HepG2 (cell line): ENCODE data around the gene TCF19. TPM values are rescaled to one million over a fixed set of nuclear protein-coding genes. Genes with fewer than 3 reads are reported as not detected.

ENCODE experiments used
- ATAC-seq: fragments of 200-7000 bp; cut with Tn5 transposase; 3 replicates; pipeline ENCODE4 v1.9.1; 2020; ENCODE audit warnings: mild to moderate bottlenecking, moderate library complexity
- BruUV-seq: library from RNA; stranded (reverse); fragments of 400-500 nt; replicated peaks from 2 replicates; lab custom pipeline; 2021; lab: Mats Ljungman, UMichigan
- CTCF ChIA-PET: fragments of 300-600 bp; formaldehyde crosslinking; extraction: SDS; loops from one replicate; lab custom pipeline; 2021; ENCODE audit warnings: low total read pairs, inconsistent platforms, low intra/inter-chr PET ratio; lab: Yijun Ruan, JAX
- POLR2A ChIA-PET: fragments of 350-600 bp; sonication (Branson Sonifier 250); formaldehyde crosslinking; loops from one replicate; lab custom pipeline; 2020; ENCODE audit warnings: antibody characterized with exemption, inconsistent platforms; lab: Yijun Ruan, JAX
- DNase-seq: peaks from one replicate; pipeline ENCODE4 v3.0.0-alpha.2; 2015; ENCODE audit warnings: low spot score
- FAIRE-seq: peaks from 3 replicates; lab custom pipeline; 2011; peaks lifted over from hg19 to GRCh38; lab: Jason Lieb, UNC
- H2AFZ ChIP-seq: one replicate; pipeline ENCODE4 v1.6.1; 2011; ENCODE audit warnings: low read length, inconsistent platforms
- H3K27ac ChIP-seq: fragments of 300-600 bp; 3 replicates; pipeline ENCODE4 v1.8.0; 2011; ENCODE audit warnings: mixed run types, mild to moderate bottlenecking, mixed read lengths, low read length, inconsistent platforms; ENCODE audit not compliant: insufficient read depth; ENCODE audit errors: extremely low read length
- H3K27me3 ChIP-seq, 2 experiments: fragments of 200-600 bp in 1 of 2; 2 replicates in 1 of 2; 3 replicates in 1 of 2; pipeline versions ENCODE4 v1.6.0 to v1.8.0; 2011; ENCODE audit warnings: low read length in 2 of 2, mild to moderate bottlenecking in 2 of 2, moderate library complexity in 2 of 2, inconsistent platforms in 1 of 2; ENCODE audit not compliant: insufficient read depth in 2 of 2, control insufficient read depth in 1 of 2
- H3K36me3 ChIP-seq, 2 experiments: fragments of 200-600 bp in 1 of 2; replicated peaks in 1 of 2; 2 replicates in 1 of 2; 3 replicates in 1 of 2; pipeline versions ENCODE4 v1.5.1 to v1.8.0; 2011; ENCODE audit warnings: low read length in 2 of 2, inconsistent platforms in 1 of 2; ENCODE audit not compliant: insufficient read depth in 2 of 2, control insufficient read depth in 1 of 2
- H3K4me1 ChIP-seq: 2 replicates; pipeline ENCODE4 v1.5.1; 2012; ENCODE audit warnings: low read length, inconsistent platforms; ENCODE audit not compliant: insufficient read depth
- H3K4me2 ChIP-seq: 2 replicates; pipeline ENCODE4 v1.6.0; 2011; ENCODE audit warnings: low read depth, low read length, inconsistent platforms
- H3K4me3 ChIP-seq, 3 experiments: fragments of 200-600 bp in 1 of 3; sonication (generic), shearing (Covaris generic) in 1 of 3; replicated peaks in 1 of 3; 2 replicates each; pipeline ENCODE4 v1.5.1; 2011 to 2016; ENCODE audit warnings: low read length in 3 of 3, inconsistent platforms in 2 of 3, low read depth in 2 of 3, mild to moderate bottlenecking in 2 of 3, control low read depth in 1 of 3, mixed read lengths in 1 of 3; ENCODE audit not compliant: insufficient read depth in 1 of 3
- H3K79me2 ChIP-seq: one replicate; pipeline ENCODE4 v1.6.1; 2011; ENCODE audit warnings: low read length, inconsistent platforms; ENCODE audit not compliant: insufficient read depth
- H3K9ac ChIP-seq: 2 replicates; pipeline ENCODE4 v1.6.0; 2011; ENCODE audit warnings: mild to moderate bottlenecking, low read depth, low read length, inconsistent platforms; ENCODE audit not compliant: insufficient read depth
- H3K9me3 ChIP-seq: 2 replicates; pipeline ENCODE4 v1.5.1; 2012; ENCODE audit warnings: mild to moderate bottlenecking, low read length
- H4K20me1 ChIP-seq: 2 replicates; pipeline ENCODE4 v1.6.0; 2011; ENCODE audit warnings: inconsistent platforms, mild to moderate bottlenecking, low read length, moderate library complexity; ENCODE audit not compliant: insufficient read depth
- ATAD3A ChIP-seq: sonication (generic); formaldehyde crosslinking; IDR thresholded peaks from 2 replicates; pipeline ENCODE4 v1.4.0; 2020; ENCODE audit warnings: missing genetic modification reagents
- DPF2 ChIP-seq: sonication (generic); formaldehyde crosslinking; IDR thresholded peaks from 2 replicates; pipeline ENCODE4 v1.4.0; 2020; ENCODE audit warnings: mild to moderate bottlenecking, low read depth, missing genetic modification reagents, borderline replicate concordance
- FOXA3 ChIP-seq: IDR thresholded peaks from 2 replicates; pipeline ENCODE4 v1.6.1; 2016; ENCODE audit warnings: missing genetic modification reagents, missing compliant biosample characterization
- KDM2A ChIP-seq: sonication (generic); formaldehyde crosslinking; IDR thresholded peaks from 2 replicates; pipeline ENCODE4 v1.4.0; 2020; ENCODE audit warnings: low read depth, missing genetic modification reagents, borderline replicate concordance
- KLF6 ChIP-seq: IDR thresholded peaks from 2 replicates; pipeline ENCODE4 v1.8.0; 2016; ENCODE audit warnings: missing biosample characterization, missing genetic modification reagents
- NFE2L1 ChIP-seq: sonication (generic); formaldehyde crosslinking; IDR thresholded peaks from 2 replicates; pipeline ENCODE4 v1.4.0; 2020; ENCODE audit warnings: missing genetic modification reagents, mild to moderate bottlenecking, borderline replicate concordance
- SATB2 ChIP-seq: sonication (generic); formaldehyde crosslinking; IDR thresholded peaks from 2 replicates; pipeline ENCODE4 v1.5.0; 2020; ENCODE audit warnings: missing genetic modification reagents
- ZMAT3 ChIP-seq: sonication (generic); formaldehyde crosslinking; conservative IDR thresholded peaks from 2 replicates; pipeline ENCODE4 v1.7.0; 2021; ENCODE audit warnings: missing genetic modification reagents
- ZNF350 ChIP-seq: sonication (generic); formaldehyde crosslinking; IDR thresholded peaks from 2 replicates; pipeline ENCODE4 v1.4.0; 2020; ENCODE audit warnings: mild to moderate bottlenecking, low read depth, missing genetic modification reagents, borderline replicate concordance
- ZNF839 ChIP-seq: sonication (generic); formaldehyde crosslinking; IDR thresholded peaks from 2 replicates; pipeline ENCODE4 v1.4.0; 2020; ENCODE audit warnings: missing genetic modification reagents, mild to moderate bottlenecking, borderline replicate concordance
- ZSCAN12 ChIP-seq: sonication (generic); formaldehyde crosslinking; IDR thresholded peaks from 2 replicates; pipeline ENCODE4 v1.9.0; 2021; ENCODE audit warnings: mild to moderate bottlenecking, missing genetic modification reagents
- WGBS: methylation state at CpG from one replicate; pipeline ENCODE4 v1.1.6; 2017; ENCODE audit warnings: low lambda C conversion rate; 5-methylcytosine and 5-hydroxymethylcytosine counted together
- in situ Hi-C: cut with HindIII; loops from 2 replicates; pipeline ENCODE4 v1.10.0; 2017; ENCODE audit warnings: low pct_unique_long_range_greater_than_20kb; ENCODE audit not compliant: extremely low pct_ligation_motif_present
- intact Hi-C: fragments of 100-400 bp; cut with micrococcal nuclease; formaldehyde crosslinking; loops from one replicate; pipeline ENCODE4 v1.10.0; 2022; ENCODE audit not compliant: unreplicated experiment
- polyA plus RNA-seq, 8 experiments: library from polyadenylated mRNA; depleted of rRNA in 3 of 8; stranded (reverse) in 7 of 8; unstranded in 1 of 8; fragments of >200 nt; fragmentation: Illumina TruSeq in 4 of 8; extraction: Trizol in 4 of 8; gene quantifications; 2 replicates each; pipeline versions ENCODE4 v1.2.1 to v1.2.3, GENCODE V29; 2011 to 2016; ENCODE audit warnings: low read depth in 4 of 8, missing spikeins in 1 of 8, mixed read lengths in 1 of 8; ENCODE audit not compliant: insufficient read depth in 1 of 8
- total RNA-seq, 5 experiments: library from RNA; depleted of rRNA; stranded (reverse); fragments of >200 nt; fragmentation: Illumina TruSeq; extraction: Trizol; gene quantifications; 2 replicates each; pipeline ENCODE4 v1.2.3, GENCODE V29; 2016; ENCODE audit warnings: low read depth in 1 of 5
- TF ChIP-seq, protein P1 (sequence below): fragments of 450-650 bp; IDR thresholded peaks from 2 replicates; pipeline ENCODE4 v1.6.1; 2017

TCF19 gene
- total and polyA plus RNA-seq, 2 of the 13 experiments (the other 11 are each of a cell fraction or from before 2014, with no cell fraction given): 4.9 to 22.2 TPM

- DNase-seq (no peak), ATAC-seq (no peak), FAIRE-seq (no peak)
- TF ChIP-seq KLF6 (no peak), DPF2 (CRISPR knock-in tag) (no peak), ZNF839 (no peak), ZNF350 (CRISPR knock-in tag) (no peak), ATAD3A (CRISPR knock-in tag) (no peak), NFE2L1 (CRISPR knock-in tag) (no peak), SATB2 (CRISPR knock-in tag) (no peak), KDM2A (CRISPR knock-in tag) (no peak), FOXA3 (no peak)
- in situ Hi-C loops (loop anchor here (5.0 kb wide), 2 partner anchors 57 to 232 kb away; no protein-coding TSS in a partner anchor), intact Hi-C loops (no loop called here)
- H2AFZ ChIP-seq: no peak overlapping the region
- WGBS: 36% methylated on average over 10 of the region's 10 CpGs
- H4K20me1 ChIP-seq: no peaks in the 10 kb centered on the region
- no peak overlapping the region for H3K9ac ChIP-seq
- H3K9me3 ChIP-seq: no peaks in the 10 kb centered on the region
- CTCF ChIA-PET: interaction anchor here (3.9 kb wide), 1 partner anchor 57 kb away, joined by 110 read pairs; no protein-coding TSS in a partner anchor
- H3K36me3 ChIP-seq: no peaks in the 10 kb centered on the region
- BruUV-seq: no TSS peak
- H3K4me3 ChIP-seq: no peak overlapping the region
- H3K4me1 ChIP-seq: peaks cover 7% of the 10 kb centered on the region
- H3K4me2 ChIP-seq: no peak overlapping the region
- H3K27me3 ChIP-seq: peaks cover 0 to 9% of the 10 kb centered on the region in 2 experiments; a peak in 1 of 5 replicates
- POLR2A ChIA-PET: no interaction called here
- H3K79me2 ChIP-seq: no peaks in the 10 kb centered on the region
- no peak overlapping the region for H3K27ac ChIP-seq
These were observed 22.7 kb upstream of the TCF19 start for GRCh38 chr6:31135710-31136109.

- BruUV-seq: no TSS peak
- intact Hi-C loops: no loop called here
- WGBS: 86% methylated on average over 3 of the region's 4 CpGs
- 0 out of 5 replicates have a peak, but pooled peaks cover 0 to 4% of the 10 kb centered on the region in 2 experiments for H3K27me3 ChIP-seq
- H3K4me2 ChIP-seq: peak within 1 kb of the TSS; percentile 98
- ATAC-seq: no peak
- H3K9me3 ChIP-seq: no peaks in the 10 kb centered on the region
- no peak within 1 kb of the TSS; the same call in 1 of the 2 replicates for H3K9ac ChIP-seq
- no peaks in the 10 kb centered on the region for H3K79me2 ChIP-seq
- in situ Hi-C loops: loop anchor here (5.0 kb wide), 2 partner anchors 53 to 228 kb away; no protein-coding TSS in a partner anchor
- POLR2A ChIA-PET: no interaction called here
- H3K36me3 ChIP-seq: peaks cover 0 to 7% of the 10 kb centered on the region in 2 experiments; a peak in 1 of 5 replicates
- TF ChIP-seq FOXA3: no peak
- TF ChIP-seq ZSCAN12 (CRISPR knock-in tag): no peak
- no peak for TF ChIP-seq ZMAT3 (CRISPR knock-in tag)
- TF ChIP-seq, protein P1, sequence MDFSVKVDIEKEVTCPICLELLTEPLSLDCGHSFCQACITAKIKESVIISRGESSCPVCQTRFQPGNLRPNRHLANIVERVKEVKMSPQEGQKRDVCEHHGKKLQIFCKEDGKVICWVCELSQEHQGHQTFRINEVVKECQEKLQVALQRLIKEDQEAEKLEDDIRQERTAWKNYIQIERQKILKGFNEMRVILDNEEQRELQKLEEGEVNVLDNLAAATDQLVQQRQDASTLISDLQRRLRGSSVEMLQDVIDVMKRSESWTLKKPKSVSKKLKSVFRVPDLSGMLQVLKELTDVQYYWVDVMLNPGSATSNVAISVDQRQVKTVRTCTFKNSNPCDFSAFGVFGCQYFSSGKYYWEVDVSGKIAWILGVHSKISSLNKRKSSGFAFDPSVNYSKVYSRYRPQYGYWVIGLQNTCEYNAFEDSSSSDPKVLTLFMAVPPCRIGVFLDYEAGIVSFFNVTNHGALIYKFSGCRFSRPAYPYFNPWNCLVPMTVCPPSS: no peak
- TF ChIP-seq, all 625 proteins: peak for 0
- Histone ChIP-seq H2AFZ (no peak within 1 kb of the TSS), H3K4me1 (peaks cover 7% of the 10 kb centered on the region), H3K4me3 (peak within 1 kb of the TSS in 1 of 3 experiments; percentile 55; a peak in 2 of 6 replicates), H3K27ac (no peak within 1 kb of the TSS), H4K20me1 (no peaks in the 10 kb centered on the region)
- DNase-seq (no peak), FAIRE-seq (no peak)
- CTCF ChIA-PET: interaction anchor here (2.8 to 3.9 kb wide), 2 partner anchors 54 to 228 kb away, joined by 16 to 110 read pairs; no protein-coding TSS in a partner anchor
These were observed 19.4 kb upstream of the TCF19 start, which contains the start of gene PSORS1C2 for GRCh38 chr6:31138982-31139381. Gene PSORS1C2, minus strand, starts transcription at chr6:31139066. Its CDS starts 40 bp downstream, at chr6:31139026.
